Measurements from ENCODE around the gene TMCC3.

- TF ChIP-seq CTCF (IDR thresholded peaks at IDR 0.05; ENCODE audit: borderline replicate concordance, extremely low read depth, low read length, poor library complexity, severe bottlenecking) (no peak), EZH2 (IDR thresholded peaks at IDR 0.05; ENCODE audit: borderline replicate concordance, low read depth, low read length, severe bottlenecking) (no peak)
Observed at GRCh38 chr12:94616203-94616729, 34.1 kb downstream of the TMCC3 start.
